B cell (primary cell): ENCODE results near the gene TENT4B.

Experiments
- EZH2 ChIP-seq: IDR thresholded peaks from 2 replicates; pipeline ENCODE4 v1.6.1; 2012; ENCODE audit warnings: borderline replicate concordance, low read depth, mild to moderate bottlenecking, moderate library complexity, low read length; ENCODE audit not compliant: insufficient read depth, poor library complexity, severe bottlenecking
- TF ChIP-seq, protein P1 (sequence below): fragments of 200-600 bp; IDR thresholded peaks from one replicate; pipeline ENCODE4 v1.8.0; 2022; ENCODE audit warnings: antibody characterized with exemption, mild to moderate bottlenecking

DNA sequence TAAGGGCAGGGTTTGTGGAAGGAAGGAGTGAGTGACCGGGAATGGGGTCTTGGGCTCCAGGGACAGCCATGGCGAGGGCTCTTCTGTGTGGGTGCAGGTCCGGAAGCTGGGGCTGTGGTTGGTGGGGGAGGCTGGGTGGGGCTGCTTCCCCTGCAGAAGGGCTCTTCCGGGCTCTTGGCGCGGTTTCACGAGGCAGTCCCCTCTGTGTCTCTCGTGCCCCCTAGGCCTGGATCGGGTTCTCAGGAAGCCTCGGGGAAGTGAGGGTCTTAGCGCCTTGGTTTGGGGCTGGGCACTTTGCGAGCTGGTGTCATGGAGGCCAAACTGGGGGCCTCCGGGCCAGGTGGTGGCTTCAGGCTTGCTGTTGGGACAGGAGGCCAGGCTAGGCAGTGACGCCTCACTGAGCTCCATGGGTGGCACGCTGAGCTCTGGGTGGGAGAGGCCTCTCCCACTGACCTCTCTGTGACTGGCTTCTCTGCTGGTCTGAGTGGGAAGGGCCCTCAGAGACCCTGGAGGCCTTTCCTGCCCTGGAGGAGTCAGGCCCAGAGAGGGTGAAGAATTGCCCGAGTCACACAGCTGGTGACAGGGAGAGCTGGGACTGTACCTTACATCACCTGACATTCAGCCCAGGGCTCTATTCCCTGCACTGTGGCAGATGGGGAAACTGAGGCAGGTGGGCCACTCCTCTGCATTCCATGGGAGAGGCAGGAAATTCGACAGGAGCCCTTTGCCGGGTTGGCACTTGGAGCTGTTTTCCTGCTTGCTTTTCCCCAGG is 121.4 kb downstream of the TENT4B start:
- TF ChIP-seq, protein P1, sequence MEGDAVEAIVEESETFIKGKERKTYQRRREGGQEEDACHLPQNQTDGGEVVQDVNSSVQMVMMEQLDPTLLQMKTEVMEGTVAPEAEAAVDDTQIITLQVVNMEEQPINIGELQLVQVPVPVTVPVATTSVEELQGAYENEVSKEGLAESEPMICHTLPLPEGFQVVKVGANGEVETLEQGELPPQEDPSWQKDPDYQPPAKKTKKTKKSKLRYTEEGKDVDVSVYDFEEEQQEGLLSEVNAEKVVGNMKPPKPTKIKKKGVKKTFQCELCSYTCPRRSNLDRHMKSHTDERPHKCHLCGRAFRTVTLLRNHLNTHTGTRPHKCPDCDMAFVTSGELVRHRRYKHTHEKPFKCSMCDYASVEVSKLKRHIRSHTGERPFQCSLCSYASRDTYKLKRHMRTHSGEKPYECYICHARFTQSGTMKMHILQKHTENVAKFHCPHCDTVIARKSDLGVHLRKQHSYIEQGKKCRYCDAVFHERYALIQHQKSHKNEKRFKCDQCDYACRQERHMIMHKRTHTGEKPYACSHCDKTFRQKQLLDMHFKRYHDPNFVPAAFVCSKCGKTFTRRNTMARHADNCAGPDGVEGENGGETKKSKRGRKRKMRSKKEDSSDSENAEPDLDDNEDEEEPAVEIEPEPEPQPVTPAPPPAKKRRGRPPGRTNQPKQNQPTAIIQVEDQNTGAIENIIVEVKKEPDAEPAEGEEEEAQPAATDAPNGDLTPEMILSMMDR, result no peak
- no peak for TF ChIP-seq EZH2
